ENCODE measurements around the gene BCL2A1.

The BCL2A1 gene

DNA sequence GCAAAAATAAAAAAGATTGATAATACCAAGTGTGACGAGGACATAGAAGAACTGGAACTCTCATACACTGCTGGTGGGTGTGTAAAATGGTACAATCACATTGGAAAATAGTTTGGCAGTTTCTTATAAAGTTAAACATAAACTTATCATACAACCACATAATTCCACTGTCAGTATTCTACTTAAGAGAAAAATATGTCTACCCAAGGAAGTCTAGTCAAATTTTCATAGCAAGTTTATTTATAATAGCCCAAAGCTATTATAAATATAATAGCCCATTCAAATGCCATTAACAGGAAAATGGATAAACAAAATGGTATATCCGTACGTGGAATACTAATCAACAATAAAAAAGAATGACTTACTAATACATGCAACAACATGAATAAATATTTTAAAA lies 40.6 kb upstream of the BCL2A1 start:
- peak overlapping the region; percentile 1; the same call in 1 of the 2 replicates for H3K4me3 ChIP-seq (ENCODE audit: low read depth, low read length)
- no peak for DNase-seq (ENCODE audit: low read depth)
- TF ChIP-seq, protein P1, sequence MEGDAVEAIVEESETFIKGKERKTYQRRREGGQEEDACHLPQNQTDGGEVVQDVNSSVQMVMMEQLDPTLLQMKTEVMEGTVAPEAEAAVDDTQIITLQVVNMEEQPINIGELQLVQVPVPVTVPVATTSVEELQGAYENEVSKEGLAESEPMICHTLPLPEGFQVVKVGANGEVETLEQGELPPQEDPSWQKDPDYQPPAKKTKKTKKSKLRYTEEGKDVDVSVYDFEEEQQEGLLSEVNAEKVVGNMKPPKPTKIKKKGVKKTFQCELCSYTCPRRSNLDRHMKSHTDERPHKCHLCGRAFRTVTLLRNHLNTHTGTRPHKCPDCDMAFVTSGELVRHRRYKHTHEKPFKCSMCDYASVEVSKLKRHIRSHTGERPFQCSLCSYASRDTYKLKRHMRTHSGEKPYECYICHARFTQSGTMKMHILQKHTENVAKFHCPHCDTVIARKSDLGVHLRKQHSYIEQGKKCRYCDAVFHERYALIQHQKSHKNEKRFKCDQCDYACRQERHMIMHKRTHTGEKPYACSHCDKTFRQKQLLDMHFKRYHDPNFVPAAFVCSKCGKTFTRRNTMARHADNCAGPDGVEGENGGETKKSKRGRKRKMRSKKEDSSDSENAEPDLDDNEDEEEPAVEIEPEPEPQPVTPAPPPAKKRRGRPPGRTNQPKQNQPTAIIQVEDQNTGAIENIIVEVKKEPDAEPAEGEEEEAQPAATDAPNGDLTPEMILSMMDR (IDR thresholded peaks at IDR 0.05; ENCODE audit: low read depth, low read length, missing control alignments): no peak

DNA sequence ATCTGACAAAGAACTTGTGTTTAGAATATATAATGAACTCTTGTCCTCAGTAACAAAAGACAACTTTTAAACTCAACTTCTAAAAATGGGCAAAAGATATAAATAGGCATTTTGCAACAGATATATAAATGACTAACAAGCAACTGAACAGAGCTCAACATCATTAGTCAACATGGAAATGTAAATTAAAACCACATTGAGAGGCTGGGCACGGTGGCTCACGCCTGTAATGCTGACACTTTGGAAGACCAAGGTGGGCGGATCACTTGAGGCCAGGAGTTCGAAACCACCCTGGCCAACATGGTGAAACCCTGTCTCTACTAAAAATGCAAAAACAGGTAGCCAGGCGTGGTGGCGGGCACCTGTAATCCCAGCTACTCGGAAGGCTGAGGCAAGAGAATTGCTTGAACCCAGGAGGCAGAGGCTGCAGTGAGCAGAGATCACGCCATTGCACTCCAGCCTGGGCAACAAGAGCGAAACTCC lies 40.1 kb upstream of the BCL2A1 start:
- DNase-seq (ENCODE audit: low read depth): peak; percentile 89
- peak overlapping the region; percentile 1; the same call in 1 of the 2 replicates for H3K4me3 ChIP-seq (ENCODE audit: low read depth, low read length)

DNA sequence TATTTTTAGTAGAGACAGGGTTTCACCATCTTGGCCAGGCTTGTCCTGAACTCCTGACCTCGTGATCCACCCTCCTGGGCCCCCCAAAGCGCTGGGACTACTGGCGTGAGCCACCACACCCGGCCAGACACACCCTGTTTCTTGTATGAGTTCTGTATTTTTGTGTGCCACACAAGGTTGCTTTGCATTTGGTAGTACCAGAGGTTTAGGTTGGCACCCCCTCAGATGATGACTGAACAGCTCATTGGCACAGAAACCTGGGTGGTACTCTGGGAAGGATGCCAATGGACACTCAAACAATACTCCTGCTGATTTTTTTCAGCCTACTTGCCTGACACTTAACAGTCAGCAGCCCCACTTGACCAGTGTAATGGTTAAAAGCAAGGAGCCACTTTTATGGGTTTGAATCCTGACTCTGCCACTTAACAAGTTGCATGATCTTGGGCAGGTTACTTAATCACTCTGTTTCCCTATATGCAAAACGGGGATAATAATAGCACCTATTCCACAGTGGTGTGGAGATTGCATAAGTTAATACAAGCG lies 39.2 kb upstream of the BCL2A1 start:
- DNase-seq (ENCODE audit: low read depth): no peak
- TF ChIP-seq, protein P1 (IDR thresholded peaks at IDR 0.05; ENCODE audit: low read depth, low read length, missing control alignments): no peak
- no peak overlapping the region for H3K4me3 ChIP-seq (ENCODE audit: low read depth, low read length)

DNA sequence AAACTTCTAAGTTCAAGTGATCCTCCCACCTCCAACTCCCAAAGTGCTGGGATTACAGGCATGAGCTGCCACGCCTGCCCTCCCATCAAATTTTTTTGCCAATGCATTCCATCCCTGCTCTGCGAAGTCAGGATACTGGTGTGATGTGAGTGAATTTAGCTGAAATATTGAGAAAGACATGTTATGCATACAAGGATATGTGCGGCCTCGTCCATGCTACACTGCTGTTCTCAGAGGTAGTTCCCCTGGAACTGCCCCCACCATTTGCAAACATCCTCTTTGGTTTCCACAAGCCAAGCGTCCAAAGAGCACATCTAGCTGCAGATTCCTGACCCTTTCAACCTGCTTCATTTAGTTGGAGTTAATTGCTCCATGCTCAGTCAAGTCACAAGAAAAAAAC lies 36.5 kb upstream of the BCL2A1 start:
- TF ChIP-seq, protein P1 (IDR thresholded peaks at IDR 0.05; ENCODE audit: low read depth, low read length, missing control alignments): no peak

DNA sequence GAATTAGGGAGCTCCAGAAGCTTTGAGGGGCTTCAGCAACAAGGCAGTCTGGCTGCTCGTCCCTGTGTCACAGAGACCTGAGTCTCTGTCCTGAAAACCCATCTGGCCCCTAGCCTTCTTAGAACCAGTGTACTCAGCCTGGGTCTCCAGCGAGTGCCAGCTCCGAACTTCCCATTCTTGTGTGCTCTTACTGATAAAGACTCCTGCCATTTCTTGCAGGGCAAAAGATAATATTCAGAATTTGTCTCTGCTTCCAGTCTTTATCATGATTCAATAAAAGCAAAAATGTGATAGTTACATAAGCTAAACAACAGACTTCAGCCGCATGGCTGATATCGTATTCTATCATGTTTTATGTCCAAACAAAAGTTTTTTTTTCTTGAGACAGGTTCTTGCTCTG lies 36.0 kb upstream of the BCL2A1 start:
- H3K4me3 ChIP-seq (ENCODE audit: low read depth, low read length): no peak overlapping the region
- no peak for DNase-seq (ENCODE audit: low read depth)
- TF ChIP-seq, protein P1 (IDR thresholded peaks at IDR 0.05; ENCODE audit: low read depth, low read length, missing control alignments): no peak

More for the DNA sequence above, 36.5 kb upstream of the BCL2A1 start:
- H3K4me3 ChIP-seq (ENCODE audit: low read depth, low read length): no peak overlapping the region
- no peak for DNase-seq (ENCODE audit: low read depth)

DNA sequence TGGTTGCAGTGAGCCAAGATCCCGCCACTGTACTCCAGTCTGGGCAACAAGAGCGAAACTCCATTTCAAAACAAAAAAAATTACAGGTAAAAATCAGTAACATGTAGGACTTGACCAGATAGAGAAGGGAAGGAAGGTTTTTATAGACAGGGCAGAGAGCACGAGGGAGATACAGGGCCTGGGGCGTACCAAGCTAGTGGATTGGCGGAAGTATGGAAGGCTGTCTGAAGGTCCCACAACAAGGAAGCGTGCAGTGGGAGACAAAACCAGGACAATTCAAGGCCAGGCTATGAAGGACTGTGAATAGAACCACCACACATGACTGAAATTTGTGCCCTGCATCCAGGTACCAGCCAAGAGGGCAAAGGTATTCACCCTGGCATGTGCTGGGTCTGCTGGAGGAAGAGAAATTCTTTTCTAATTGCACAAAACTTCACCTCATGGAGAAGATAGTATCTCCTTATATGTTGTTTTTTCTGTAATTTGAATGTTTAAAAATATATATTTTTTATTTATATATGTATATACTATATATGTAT lies 33.0 kb upstream of the BCL2A1 start:
- no peak for DNase-seq (ENCODE audit: low read depth)
- TF ChIP-seq, protein P1 (IDR thresholded peaks at IDR 0.05; ENCODE audit: low read depth, low read length, missing control alignments): no peak
- H3K4me3 ChIP-seq (ENCODE audit: low read depth, low read length): no peak overlapping the region

DNA sequence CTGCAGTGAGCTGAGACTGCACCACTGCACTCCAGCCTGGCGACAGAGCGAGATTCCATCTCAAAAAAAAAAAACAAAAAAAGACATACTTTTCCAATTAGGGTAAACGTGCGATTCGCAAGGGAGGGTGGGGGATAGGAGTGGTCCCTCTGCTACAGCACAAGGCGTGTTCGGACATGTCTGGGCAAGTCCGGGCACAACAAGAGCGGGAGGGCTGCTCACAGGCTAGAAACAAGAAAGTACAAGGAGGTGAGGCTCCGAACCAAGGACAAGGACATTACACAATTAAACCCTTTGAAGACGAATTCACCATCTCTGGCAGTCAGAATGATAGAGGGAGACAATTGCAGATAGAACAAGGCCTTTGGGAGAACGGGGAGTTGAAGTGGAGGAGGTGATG lies 32.2 kb upstream of the BCL2A1 start:
- H3K4me3 ChIP-seq (ENCODE audit: low read depth, low read length): no peak overlapping the region
- no peak for DNase-seq (ENCODE audit: low read depth)
- TF ChIP-seq, protein P1 (IDR thresholded peaks at IDR 0.05; ENCODE audit: low read depth, low read length, missing control alignments): no peak
